ENCODE measurements around the gene IL21R.
A peak's percentile ranks its signal among the peaks of the same experiment; 100 is the strongest.
"Not testable (repeated sequence)": the region's sequence is repeated elsewhere in the genome, so short reads cannot be mapped to it uniquely, and the experiment has no call there.

The IL21R gene

GRCh38 chr16:27434141-27435051 is 32.4 kb downstream of the IL21R start:
- Mint-ChIP-seq H3K4me3 (no peak overlapping the region), H3K27ac (peak overlapping the region; percentile 65), H3K4me1 (ENCODE audit: low read depth) (peaks cover 45% of the 10 kb centered on the region)

GRCh38 chr16:27435146-27435545 is 33.2 kb downstream of the IL21R start:
- not testable (repeated sequence) for H3K4me3 Mint-ChIP-seq, H3K9me3 Mint-ChIP-seq, H3K27me3 Mint-ChIP-seq
- Mint-ChIP-seq H3K36me3 (ENCODE audit: low read depth) (peaks cover 94% of the 10 kb centered on the region), H3K4me1 (ENCODE audit: low read depth) (peaks cover 39% of the 10 kb centered on the region), H3K27ac (peak overlapping the region; percentile 65)

More at GRCh38 chr16:27434141-27435051, 32.4 kb downstream of the IL21R start:
- Mint-ChIP-seq H3K9me3 (no peaks in the 10 kb centered on the region), H3K36me3 (ENCODE audit: low read depth) (peaks cover 93% of the 10 kb centered on the region), H3K27me3 (no peaks in the 10 kb centered on the region)

- H3K27ac Mint-ChIP-seq: no peak overlapping the region
These were observed 34.1 kb downstream of the IL21R start for GRCh38 chr16:27436065-27436464.

GRCh38 chr16:27436921-27437650 is 35.1 kb downstream of the IL21R start:
- Mint-ChIP-seq H3K27me3 (no peaks in the 10 kb centered on the region), H3K36me3 (ENCODE audit: low read depth) (peaks cover 92% of the 10 kb centered on the region), H3K27ac (peak overlapping the region; percentile 12), H3K4me3 (no peak overlapping the region), H3K4me1 (ENCODE audit: low read depth) (peaks cover 21% of the 10 kb centered on the region), H3K9me3 (no peaks in the 10 kb centered on the region)

More at GRCh38 chr16:27436065-27436464, 34.1 kb downstream of the IL21R start:
- no peak overlapping the region for H3K4me3 Mint-ChIP-seq
- H3K9me3 Mint-ChIP-seq: no peaks in the 10 kb centered on the region
- peaks cover 92% of the 10 kb centered on the region for H3K36me3 Mint-ChIP-seq (ENCODE audit: low read depth)
- no peaks in the 10 kb centered on the region for H3K27me3 Mint-ChIP-seq
- peaks cover 30% of the 10 kb centered on the region for H3K4me1 Mint-ChIP-seq (ENCODE audit: low read depth)

- peaks cover 21% of the 10 kb centered on the region for H3K4me1 Mint-ChIP-seq (ENCODE audit: low read depth)
- no peaks in the 10 kb centered on the region for H3K9me3 Mint-ChIP-seq
- no peak overlapping the region for H3K27ac Mint-ChIP-seq
- H3K36me3 Mint-ChIP-seq (ENCODE audit: low read depth): peaks cover 93% of the 10 kb centered on the region
- no peaks in the 10 kb centered on the region for H3K27me3 Mint-ChIP-seq
- no peak overlapping the region for H3K4me3 Mint-ChIP-seq
These were observed 36.0 kb downstream of the IL21R start for GRCh38 chr16:27437946-27438345.

- H3K4me3 Mint-ChIP-seq: no peak overlapping the region
- no peaks in the 10 kb centered on the region for H3K27me3 Mint-ChIP-seq
- H3K4me1 Mint-ChIP-seq (ENCODE audit: low read depth): peaks cover 28% of the 10 kb centered on the region
- peaks cover 93% of the 10 kb centered on the region for H3K36me3 Mint-ChIP-seq (ENCODE audit: low read depth)
- peak overlapping the region; percentile 55 for H3K27ac Mint-ChIP-seq
- H3K9me3 Mint-ChIP-seq: no peaks in the 10 kb centered on the region
These were observed 37.5 kb downstream of the IL21R start for GRCh38 chr16:27439271-27440018.

GRCh38 chr16:27441276-27441675 is 39.3 kb downstream of the IL21R start:
- Mint-ChIP-seq H3K36me3 (ENCODE audit: low read depth) (peaks cover 95% of the 10 kb centered on the region), H3K27ac (peak overlapping the region; percentile 36), H3K27me3 (no peaks in the 10 kb centered on the region), H3K4me3 (no peak overlapping the region), H3K4me1 (ENCODE audit: low read depth) (peaks cover 44% of the 10 kb centered on the region), H3K9me3 (no peaks in the 10 kb centered on the region)

GRCh38 chr16:27441998-27442397 is 40.0 kb downstream of the IL21R start:
- peaks cover 51% of the 10 kb centered on the region for H3K4me1 Mint-ChIP-seq (ENCODE audit: low read depth)
- no peak overlapping the region for H3K4me3 Mint-ChIP-seq
- peak overlapping the region; percentile 58 for H3K27ac Mint-ChIP-seq
- peaks cover 95% of the 10 kb centered on the region for H3K36me3 Mint-ChIP-seq (ENCODE audit: low read depth)
- H3K27me3 Mint-ChIP-seq: no peaks in the 10 kb centered on the region
- H3K9me3 Mint-ChIP-seq: no peaks in the 10 kb centered on the region

GRCh38 chr16:27444015-27444414 is 42.0 kb downstream of the IL21R start:
- Mint-ChIP-seq H3K4me3 (no peak overlapping the region), H3K4me1 (ENCODE audit: low read depth) (peaks cover 71% of the 10 kb centered on the region), H3K27ac (peak overlapping the region; percentile 65), H3K27me3 (no peaks in the 10 kb centered on the region), H3K36me3 (ENCODE audit: low read depth) (peaks cover 91% of the 10 kb centered on the region), H3K9me3 (no peaks in the 10 kb centered on the region)

GRCh38 chr16:27444470-27444869 is 42.5 kb downstream of the IL21R start:
- H3K27ac Mint-ChIP-seq: peak overlapping the region; percentile 71
- peaks cover 91% of the 10 kb centered on the region for H3K36me3 Mint-ChIP-seq (ENCODE audit: low read depth)
- H3K4me3 Mint-ChIP-seq: no peak overlapping the region
- no peaks in the 10 kb centered on the region for H3K27me3 Mint-ChIP-seq
- H3K9me3 Mint-ChIP-seq: no peaks in the 10 kb centered on the region
- H3K4me1 Mint-ChIP-seq (ENCODE audit: low read depth): peaks cover 71% of the 10 kb centered on the region

- peaks cover 92% of the 10 kb centered on the region for H3K36me3 Mint-ChIP-seq (ENCODE audit: low read depth)
- H3K4me3 Mint-ChIP-seq: no peak overlapping the region
- H3K9me3 Mint-ChIP-seq: peaks cover under 1% of the 10 kb centered on the region
- H3K27ac Mint-ChIP-seq: peak overlapping the region; percentile 91
- H3K27me3 Mint-ChIP-seq: no peaks in the 10 kb centered on the region
- peaks cover 82% of the 10 kb centered on the region for H3K4me1 Mint-ChIP-seq (ENCODE audit: low read depth)
These were observed 43.7 kb downstream of the IL21R start for GRCh38 chr16:27445502-27446175.

- Mint-ChIP-seq H3K4me3 (peak overlapping the region; percentile 39), H3K9me3 (peaks cover 5% of the 10 kb centered on the region), H3K4me1 (ENCODE audit: low read depth) (peaks cover 93% of the 10 kb centered on the region), H3K36me3 (ENCODE audit: low read depth) (peaks cover 92% of the 10 kb centered on the region), H3K27ac (peak overlapping the region; percentile 91), H3K27me3 (no peaks in the 10 kb centered on the region)
These were observed 44.7 kb downstream of the IL21R start for GRCh38 chr16:27446721-27447120.

- Mint-ChIP-seq H3K4me1 (ENCODE audit: low read depth) (peaks cover 99% of the 10 kb centered on the region), H3K9me3 (peaks cover 5% of the 10 kb centered on the region), H3K27me3 (no peaks in the 10 kb centered on the region), H3K27ac (peak overlapping the region; percentile 91), H3K36me3 (ENCODE audit: low read depth) (peaks cover 94% of the 10 kb centered on the region), H3K4me3 (peak overlapping the region; percentile 34)
These were observed 45.3 kb downstream of the IL21R start for GRCh38 chr16:27447301-27447700.
